ENCODE measurements around the gene SSBP3. TPM values are rescaled to one million over a fixed set of nuclear protein-coding genes. Genes with fewer than 3 reads are reported as not detected.

The SSBP3 gene
- polyA plus RNA-seq, 1 of the 3 experiments (the other 2 are of a cell fraction): 26.2 TPM

DNA sequence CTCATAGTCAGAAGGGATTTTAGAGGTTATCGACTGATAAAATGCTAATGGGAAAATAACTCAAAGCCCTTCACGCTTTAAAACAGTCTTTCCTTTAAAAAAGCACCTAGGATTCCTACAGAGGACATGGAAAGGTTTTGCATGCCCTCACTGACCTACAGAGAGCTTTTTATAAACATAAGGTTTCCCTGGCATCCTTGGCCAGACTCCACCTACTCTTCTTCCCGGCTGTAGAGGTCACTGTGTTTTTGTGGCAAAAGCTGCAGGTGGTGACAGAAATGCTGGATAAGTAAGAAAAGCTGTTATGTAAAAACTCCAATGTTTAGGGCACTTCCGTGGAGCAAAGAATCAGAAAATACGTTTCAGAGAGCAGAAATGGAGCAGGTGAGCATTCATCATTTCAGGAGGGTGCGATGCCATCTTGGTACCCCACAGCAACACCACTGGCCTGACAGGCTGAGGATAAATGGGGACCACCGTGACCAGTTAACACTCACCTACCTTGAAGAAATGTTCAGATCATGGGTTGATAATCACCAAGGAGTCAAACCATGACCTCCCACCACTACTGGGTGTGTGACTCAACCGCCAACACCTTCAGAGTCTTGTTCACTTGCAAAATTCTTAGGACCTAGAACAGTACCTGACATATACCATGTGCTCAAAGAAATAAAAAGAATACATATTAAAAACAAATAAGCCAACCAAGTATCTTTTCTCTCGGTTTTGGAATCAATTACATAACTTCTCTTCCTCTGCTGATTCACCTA lies 46.6 kb downstream of the SSBP3 start:
- DNase-seq: no peak
- Histone ChIP-seq H3K36me3 (replicated peaks in 1 of 2; ENCODE audit: control insufficient read depth in 1 of 2, insufficient read depth in 2 of 2, low read length in 1 of 2) (peaks cover 0 to 10% of the 10 kb centered on the region in 2 experiments), H3K27ac (ENCODE audit: low read depth in 2 of 2, low read length in 1 of 2) (no peak overlapping the region), H3K4me1 (ENCODE audit: control insufficient read depth in 1 of 2, insufficient read depth in 2 of 2, low read depth in 1 of 2, low read length in 1 of 2) (peaks cover 0 to 59% of the 10 kb centered on the region in 2 experiments; a peak in 2 of 4 replicates), H3K9ac (no peak overlapping the region), H4K20me1 (ENCODE audit: insufficient read depth) (peaks cover 25% of the 10 kb centered on the region; the same call in 1 of the 2 replicates), H3F3A (replicated peaks; ENCODE audit: insufficient read depth) (no peaks in the 10 kb centered on the region), H3K4me2 (no peak overlapping the region), H3K9me3 (no peaks in the 10 kb centered on the region), H3K27me3 (ENCODE audit: insufficient read depth) (no peaks in the 10 kb centered on the region), H3K4me3 (ENCODE audit: low read depth in 2 of 2, low read length in 1 of 2) (no peak overlapping the region), H2AFZ (ENCODE audit: low read depth) (no peak overlapping the region), H3K79me2 (ENCODE audit: insufficient read depth) (peaks cover 18% of the 10 kb centered on the region), H3K9me2 (no peaks in the 10 kb centered on the region)
- ChIA-PET CTCF (interaction anchor here (1.0 to 2.0 kb wide), 5 partner anchors 10 to 238 kb away, joined by 3 to 7 read pairs (median 4); no protein-coding TSS in a partner anchor), POLR2A (no interaction called here)
- WGBS (ENCODE audit: low lambda C conversion rate): 91% methylated on average over 8 of the region's 9 CpGs
- TF ChIP-seq JUND (IDR thresholded peaks at IDR 0.05) (no peak), TCF12 (IDR thresholded peaks at IDR 0.05) (no peak), ZBTB33 (IDR thresholded peaks at IDR 0.05; ENCODE audit: borderline replicate concordance, low read depth) (no peak), RCOR1 (IDR thresholded peaks at IDR 0.05; ENCODE audit: low read length) (no peak), NRF1 (IDR thresholded peaks at IDR 0.05; ENCODE audit: low read depth, low read length) (no peak)

- no peaks in the 10 kb centered on the region for H3K9me2 ChIP-seq
- WGBS (ENCODE audit: low lambda C conversion rate): 95% methylated on average over 14 of the region's 14 CpGs
- ChIA-PET POLR2A (no interaction called here), CTCF (interaction anchor here (0.7 to 1.7 kb wide), 8 partner anchors 11 to 237 kb away, joined by 3 to 8 read pairs (median 3); no protein-coding TSS in a partner anchor)
- no peaks in the 10 kb centered on the region for H3F3A ChIP-seq (replicated peaks; ENCODE audit: insufficient read depth)
- H3K4me3 ChIP-seq (ENCODE audit: low read depth in 2 of 2, low read length in 1 of 2): no peak overlapping the region
- H3K36me3 ChIP-seq (replicated peaks in 1 of 2; ENCODE audit: control insufficient read depth in 1 of 2, insufficient read depth in 2 of 2, low read length in 1 of 2): peaks cover 0 to 10% of the 10 kb centered on the region in 2 experiments
- no peak overlapping the region for H3K9ac ChIP-seq
- H3K9me3 ChIP-seq: no peaks in the 10 kb centered on the region
- H3K27me3 ChIP-seq (ENCODE audit: insufficient read depth): no peaks in the 10 kb centered on the region
- H4K20me1 ChIP-seq (ENCODE audit: insufficient read depth): peaks cover 29% of the 10 kb centered on the region; the same call in 1 of the 2 replicates
- H3K4me2 ChIP-seq: no peak overlapping the region
- no peak for DNase-seq
- no peak overlapping the region for H2AFZ ChIP-seq (ENCODE audit: low read depth)
- peaks cover 0 to 68% of the 10 kb centered on the region in 2 experiments; a peak in 2 of 4 replicates for H3K4me1 ChIP-seq (ENCODE audit: control insufficient read depth in 1 of 2, insufficient read depth in 2 of 2, low read depth in 1 of 2, low read length in 1 of 2)
- H3K27ac ChIP-seq (ENCODE audit: low read depth in 2 of 2, low read length in 1 of 2): no peak overlapping the region
- no peak for TF ChIP-seq CHD2 (IDR thresholded peaks at IDR 0.05; ENCODE audit: low read length, partially characterized antibody)
- no peak for TF ChIP-seq ELF1 (IDR thresholded peaks at IDR 0.05)
- no peak for TF ChIP-seq TCF12 (IDR thresholded peaks at IDR 0.05)
- no peak for TF ChIP-seq MAX (IDR thresholded peaks at IDR 0.05; ENCODE audit: low read depth)
- TF ChIP-seq ZBTB33 (IDR thresholded peaks at IDR 0.05; ENCODE audit: borderline replicate concordance, low read depth): no peak
- TF ChIP-seq, protein P1, sequence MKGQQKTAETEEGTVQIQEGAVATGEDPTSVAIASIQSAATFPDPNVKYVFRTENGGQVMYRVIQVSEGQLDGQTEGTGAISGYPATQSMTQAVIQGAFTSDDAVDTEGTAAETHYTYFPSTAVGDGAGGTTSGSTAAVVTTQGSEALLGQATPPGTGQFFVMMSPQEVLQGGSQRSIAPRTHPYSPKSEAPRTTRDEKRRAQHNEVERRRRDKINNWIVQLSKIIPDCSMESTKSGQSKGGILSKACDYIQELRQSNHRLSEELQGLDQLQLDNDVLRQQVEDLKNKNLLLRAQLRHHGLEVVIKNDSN (IDR thresholded peaks at IDR 0.05; ENCODE audit: borderline replicate concordance, low read depth): no peak
- TF ChIP-seq REST (IDR thresholded peaks at IDR 0.05; ENCODE audit: low read depth, low read length): no peak
- TF ChIP-seq FOXJ3 (CRISPR knock-in tag; IDR thresholded peaks at IDR 0.05): no peak
- TF ChIP-seq EZH2phosphoT487 (IDR thresholded peaks at IDR 0.05; ENCODE audit: borderline replicate concordance, low read depth): no peak
- peaks cover 21% of the 10 kb centered on the region for H3K79me2 ChIP-seq (ENCODE audit: insufficient read depth)
Observed at GRCh38 chr1:54358503-54359168, 47.6 kb downstream of the SSBP3 start.
